IPS-18c (cell line): ENCODE measurements around the gene NPAS3.

Experiments
- H3K4me3 ChIP-seq: 2 replicates; pipeline ENCODE4 v1.7.0; 2013; ENCODE audit warnings: low read depth, mild to moderate bottlenecking, low read length, moderate library complexity; ENCODE audit not compliant: insufficient read depth
- H3K9me3 ChIP-seq: one replicate; pipeline ENCODE4 v1.6.1; 2013; ENCODE audit warnings: mild to moderate bottlenecking, low read length, moderate library complexity; ENCODE audit not compliant: control insufficient read depth, insufficient read depth

NPAS3 gene

DNA sequence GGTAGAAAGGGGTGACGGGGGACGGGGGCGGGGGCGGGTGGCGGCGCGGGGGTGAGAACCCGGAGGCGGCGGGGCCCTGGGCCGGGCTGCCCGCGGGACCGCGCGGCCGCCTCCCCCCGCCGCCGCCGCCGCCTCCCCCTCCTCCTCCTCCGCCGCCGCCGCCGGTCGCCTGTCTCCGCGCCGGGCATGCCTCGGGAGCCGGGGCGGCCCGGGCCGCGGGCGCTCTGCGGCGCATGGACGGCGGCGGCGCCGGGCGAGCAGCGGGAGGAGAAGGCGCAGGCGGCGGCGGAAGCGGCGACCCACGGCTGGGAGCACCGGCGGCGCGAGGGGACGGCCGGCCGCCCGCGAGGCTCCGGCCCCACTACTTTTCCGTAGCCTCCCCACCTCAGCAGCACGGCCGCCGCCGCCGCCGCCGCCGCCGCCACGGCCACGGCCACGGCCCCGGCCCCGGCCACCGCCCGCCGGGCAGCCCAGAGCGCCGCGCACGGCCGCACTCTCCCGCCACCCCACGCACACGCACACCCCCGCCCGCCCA is at the start of gene NPAS3:
TSS of gene NPAS3 (plus strand) at position 161 of the 535 bp plus-strand sequence.
- H3K4me3 ChIP-seq, result peak within 1 kb of the TSS; percentile 51

DNA sequence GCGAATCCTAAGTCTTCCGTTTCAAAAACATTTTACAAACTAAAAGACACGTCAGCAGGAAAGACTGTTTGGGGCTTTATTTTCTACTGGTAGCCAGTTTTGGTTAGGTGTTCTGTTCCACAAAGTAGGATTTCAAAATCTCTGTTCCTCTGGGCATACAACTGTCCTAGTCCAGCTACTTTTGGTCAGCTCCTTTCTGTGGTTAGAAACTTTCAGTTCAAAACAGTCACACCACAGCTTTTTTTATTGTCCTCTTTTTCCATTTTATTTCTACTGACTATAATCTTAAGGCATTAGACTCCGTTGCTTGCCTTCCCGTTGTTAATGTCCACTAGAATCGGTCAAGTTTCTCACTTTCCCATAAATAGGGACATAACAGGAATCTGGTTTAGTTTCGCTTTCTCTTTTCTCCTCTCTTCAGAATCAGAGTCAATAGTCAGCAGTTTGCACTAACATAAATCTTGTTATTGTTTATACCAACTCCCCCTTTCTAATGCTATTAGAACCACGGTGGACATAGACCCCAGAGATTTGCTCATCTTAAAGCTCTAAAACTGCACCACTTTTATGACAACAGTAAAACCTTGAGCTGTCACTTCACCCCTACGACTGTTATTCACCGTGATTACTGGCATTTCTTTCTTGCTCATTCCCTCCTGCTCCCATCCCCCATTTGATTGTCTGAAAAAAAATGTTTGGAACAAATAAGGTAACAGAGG is 41.5 kb upstream of the NPAS3 start:
- no peaks in the 10 kb centered on the region for H3K9me3 ChIP-seq
- H3K4me3 ChIP-seq, result no peak overlapping the region

More for the DNA sequence above, at the start of gene NPAS3:
- H3K9me3 ChIP-seq, result no peaks in the 10 kb centered on the region

GRCh38 chr14:32897698-32898064 is 41.0 kb upstream of the NPAS3 start:
- H3K4me3 ChIP-seq, result no peak overlapping the region

DNA sequence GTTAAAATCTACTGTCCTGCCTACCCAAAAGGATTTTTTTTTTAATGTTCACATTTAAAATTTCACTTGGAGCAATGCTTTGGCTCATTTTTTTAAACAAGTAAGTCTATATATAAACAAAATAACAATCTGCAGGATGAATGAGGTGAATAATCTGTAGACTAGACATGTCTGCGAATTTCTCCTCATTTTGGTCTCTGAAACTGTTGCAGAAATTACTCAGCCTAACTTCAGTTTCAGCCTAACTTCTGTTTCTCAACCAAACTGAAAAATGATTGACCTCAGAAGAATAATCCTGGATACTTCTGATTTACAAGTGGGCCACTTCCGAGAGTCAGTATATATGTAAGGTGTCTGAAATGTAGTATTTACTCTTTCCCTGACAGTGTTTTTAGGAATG is 39.8 kb upstream of the NPAS3 start:
- Histone ChIP-seq H3K9me3 (no peaks in the 10 kb centered on the region), H3K4me3 (no peak overlapping the region)

More at GRCh38 chr14:32897698-32898064, 41.0 kb upstream of the NPAS3 start:
- H3K9me3 ChIP-seq, result no peaks in the 10 kb centered on the region

DNA sequence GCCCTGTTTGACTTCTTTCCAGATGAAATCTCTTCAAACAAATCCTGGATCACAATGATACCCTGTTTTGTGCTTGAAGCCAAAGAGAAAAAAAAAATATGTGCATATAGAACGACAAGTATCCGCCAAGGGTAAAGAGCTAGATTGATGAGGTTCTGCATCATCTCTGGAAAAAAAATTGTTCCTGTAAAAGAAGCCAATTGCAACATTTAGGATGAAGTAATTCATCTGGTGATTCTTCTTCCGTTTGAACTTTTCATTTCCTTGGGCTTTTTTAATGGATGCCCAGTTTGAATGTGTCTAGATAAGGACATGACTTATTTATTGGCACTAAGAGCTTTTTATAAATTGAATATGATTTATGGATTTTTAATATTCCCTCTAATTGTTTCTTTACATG is 38.1 kb upstream of the NPAS3 start:
- Histone ChIP-seq H3K4me3 (no peak overlapping the region), H3K9me3 (no peaks in the 10 kb centered on the region)

GRCh38 chr14:32905013-32905412 is 33.7 kb upstream of the NPAS3 start:
- Histone ChIP-seq H3K9me3 (no peaks in the 10 kb centered on the region), H3K4me3 (no peak overlapping the region)

DNA sequence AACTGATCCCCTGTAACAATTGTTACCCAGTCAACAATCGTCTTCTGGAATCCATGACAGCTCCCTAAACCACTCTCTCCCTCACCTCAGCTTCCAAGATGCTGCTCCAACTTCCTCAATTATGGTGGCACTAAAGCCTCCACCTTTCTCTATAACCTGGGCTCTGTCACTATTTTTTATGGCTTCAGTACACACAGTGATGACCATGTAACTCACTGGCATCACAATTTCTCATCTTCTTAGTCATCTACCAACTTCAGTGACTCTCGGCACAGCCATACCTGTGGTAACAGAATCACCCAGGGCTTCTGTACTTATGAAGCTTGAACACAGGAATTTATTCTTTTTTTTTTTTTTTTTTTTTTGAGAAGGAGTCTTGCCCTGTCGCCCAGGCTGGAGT is 32.0 kb upstream of the NPAS3 start:
- Histone ChIP-seq H3K9me3 (no peaks in the 10 kb centered on the region), H3K4me3 (no peak overlapping the region)

GRCh38 chr14:32908196-32909084 is 30.2 kb upstream of the NPAS3 start:
- no peaks in the 10 kb centered on the region for H3K9me3 ChIP-seq
- H3K4me3 ChIP-seq, result no peak overlapping the region

DNA sequence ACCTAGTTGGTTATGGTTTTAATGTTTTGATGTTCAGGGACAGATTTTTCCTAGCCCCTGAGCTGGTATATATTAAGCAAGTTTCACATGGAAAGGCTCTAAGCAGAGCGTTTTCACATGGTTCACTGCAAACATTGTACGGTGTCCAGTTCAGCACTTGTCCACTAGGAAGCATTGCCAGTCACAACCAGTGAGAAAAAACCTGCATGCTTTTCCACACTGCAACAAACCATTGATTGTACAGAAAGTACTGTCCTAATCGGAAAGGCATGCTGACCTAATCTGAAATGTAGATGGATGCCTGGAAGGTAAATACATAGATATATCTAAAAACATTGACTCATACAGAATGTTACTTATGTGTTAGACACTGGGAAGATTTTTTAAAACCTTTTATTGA is 25.0 kb upstream of the NPAS3 start:
- Histone ChIP-seq H3K9me3 (no peaks in the 10 kb centered on the region), H3K4me3 (no peak overlapping the region)

DNA sequence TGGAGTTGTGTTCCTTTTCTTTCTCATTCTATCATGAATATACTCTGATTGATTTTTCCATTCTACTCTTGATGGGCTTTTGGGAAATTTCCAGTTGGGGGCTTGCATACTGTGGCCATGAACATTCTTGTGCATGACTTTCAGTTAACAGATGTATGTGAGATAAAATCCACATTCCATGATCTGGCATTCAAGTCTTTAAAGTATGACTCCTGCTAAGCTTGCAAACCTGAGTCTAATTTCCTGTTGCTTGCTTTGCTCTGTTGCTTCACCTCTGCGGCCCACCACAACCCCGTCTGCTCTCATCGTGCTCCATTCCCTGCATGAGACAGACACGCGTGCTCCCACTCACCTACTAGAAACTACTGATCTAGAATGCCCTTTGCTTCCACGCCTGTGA is 24.3 kb upstream of the NPAS3 start:
- no peak overlapping the region for H3K4me3 ChIP-seq
- no peaks in the 10 kb centered on the region for H3K9me3 ChIP-seq

- no peak overlapping the region for H3K4me3 ChIP-seq
- no peaks in the 10 kb centered on the region for H3K9me3 ChIP-seq
Measured at GRCh38 chr14:32920696-32921276, 17.9 kb upstream of the NPAS3 start.

DNA sequence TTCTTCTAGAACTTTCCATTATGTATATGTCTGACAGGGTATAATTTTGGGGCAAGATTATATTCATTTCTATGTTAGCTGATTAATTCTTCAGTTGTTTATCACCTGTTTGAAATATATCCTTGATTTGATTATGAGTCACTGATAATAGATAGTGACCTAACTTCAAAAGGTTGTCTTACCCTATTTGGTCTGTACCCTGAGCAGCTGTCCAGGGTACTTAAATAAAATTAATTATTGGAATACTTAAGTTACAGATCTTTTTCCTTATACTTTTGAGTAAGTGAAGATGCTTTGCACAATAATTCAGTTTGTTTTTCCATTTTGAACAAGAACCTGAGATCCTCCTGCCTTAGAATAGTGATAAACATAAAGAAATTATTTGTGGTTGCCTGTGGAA is 13.2 kb upstream of the NPAS3 start:
- H3K4me3 ChIP-seq, result no peak overlapping the region
- no peaks in the 10 kb centered on the region for H3K9me3 ChIP-seq

DNA sequence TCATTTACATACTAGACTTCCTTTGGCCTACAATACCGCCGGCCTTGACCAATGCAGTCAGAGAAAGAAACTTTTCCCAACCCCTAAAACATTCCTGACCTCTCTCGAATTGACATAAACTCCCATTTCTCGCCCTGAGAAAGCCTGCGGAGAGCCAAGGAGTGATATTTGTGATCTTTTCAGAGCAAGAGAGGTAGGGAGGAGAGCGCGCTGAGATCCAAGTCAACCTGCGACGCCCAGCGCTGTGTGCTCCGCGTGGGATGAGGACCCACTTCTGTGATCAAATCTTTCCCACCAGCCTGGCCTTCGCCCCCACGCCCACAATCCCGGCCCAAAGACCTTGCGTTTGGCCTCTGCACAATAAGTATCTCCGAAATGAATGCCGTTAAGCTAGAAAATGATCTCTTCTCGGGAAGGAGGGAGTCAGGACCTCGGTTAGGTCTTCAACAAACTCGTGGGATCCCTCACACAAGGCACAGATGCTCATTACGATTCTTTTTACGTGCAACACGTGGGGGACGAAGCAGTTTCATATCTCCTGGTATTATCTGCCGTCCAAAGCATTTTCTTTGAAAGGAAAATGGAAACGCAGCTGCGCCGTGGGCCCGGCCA is 6.3 kb upstream of the NPAS3 start:
- peak overlapping the region; percentile 61 for H3K4me3 ChIP-seq

DNA sequence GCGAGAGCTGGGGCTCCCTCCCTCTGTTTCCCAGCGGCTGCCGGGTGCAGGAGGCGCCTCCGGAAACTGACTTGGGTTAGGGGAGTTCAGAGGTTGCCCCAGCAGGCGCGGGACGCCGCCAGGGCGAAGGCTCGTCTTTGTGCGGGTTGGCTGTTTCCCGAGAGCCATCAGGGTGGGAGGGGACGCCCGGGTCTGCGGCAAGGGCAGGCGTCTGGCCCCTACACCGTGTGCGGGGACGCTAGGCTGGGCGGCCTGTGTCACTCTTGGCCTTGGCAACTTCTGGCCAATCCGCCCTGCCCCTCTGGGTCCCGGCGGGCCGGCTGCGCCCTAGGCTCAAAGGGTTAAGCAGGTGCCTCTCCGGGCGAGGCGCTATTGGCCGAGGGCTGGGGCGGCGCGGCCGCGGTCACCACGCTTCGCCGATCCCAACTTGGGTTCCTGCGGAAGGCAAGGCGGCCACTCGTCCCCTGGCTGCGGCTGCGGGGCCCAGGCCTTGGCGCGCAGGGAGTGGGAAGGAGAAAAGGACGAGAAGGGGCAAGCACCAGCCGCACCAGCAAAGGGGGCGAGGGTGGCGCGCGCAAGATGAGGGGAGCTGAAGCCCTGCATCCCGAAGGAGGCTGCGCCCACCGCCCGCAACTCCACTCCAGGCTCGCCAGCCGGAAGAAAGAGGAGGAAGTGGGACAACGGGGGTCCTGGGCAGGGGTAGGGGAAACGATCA is 5.6 kb upstream of the NPAS3 start:
- peak overlapping the region; percentile 61 for H3K4me3 ChIP-seq
- H3K9me3 ChIP-seq, result no peaks in the 10 kb centered on the region

More for the DNA sequence above, 6.3 kb upstream of the NPAS3 start:
- no peaks in the 10 kb centered on the region for H3K9me3 ChIP-seq

DNA sequence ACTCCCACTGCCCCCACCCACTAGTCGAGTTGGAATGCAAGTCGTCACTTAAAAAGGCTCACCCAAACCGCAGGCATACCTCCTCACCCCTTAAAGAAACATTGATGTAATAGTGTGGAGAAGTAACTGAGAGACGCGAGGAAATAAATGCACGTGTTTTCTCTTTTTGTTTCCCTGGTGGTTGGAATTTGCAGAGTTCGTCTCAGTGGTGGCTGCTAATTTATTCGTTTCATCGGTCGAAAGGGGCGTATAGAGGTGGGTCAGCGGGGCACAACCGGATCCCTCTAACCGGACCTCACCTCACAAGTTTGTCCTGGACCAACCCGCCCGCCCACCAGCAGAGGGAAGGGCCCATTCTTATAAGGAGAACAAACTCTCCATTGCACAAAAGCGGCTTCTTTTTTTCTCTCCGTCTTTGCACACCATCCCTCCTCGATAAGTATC is 5.0 kb upstream of the NPAS3 start:
- Histone ChIP-seq H3K9me3 (no peaks in the 10 kb centered on the region), H3K4me3 (peak overlapping the region; percentile 61)

DNA sequence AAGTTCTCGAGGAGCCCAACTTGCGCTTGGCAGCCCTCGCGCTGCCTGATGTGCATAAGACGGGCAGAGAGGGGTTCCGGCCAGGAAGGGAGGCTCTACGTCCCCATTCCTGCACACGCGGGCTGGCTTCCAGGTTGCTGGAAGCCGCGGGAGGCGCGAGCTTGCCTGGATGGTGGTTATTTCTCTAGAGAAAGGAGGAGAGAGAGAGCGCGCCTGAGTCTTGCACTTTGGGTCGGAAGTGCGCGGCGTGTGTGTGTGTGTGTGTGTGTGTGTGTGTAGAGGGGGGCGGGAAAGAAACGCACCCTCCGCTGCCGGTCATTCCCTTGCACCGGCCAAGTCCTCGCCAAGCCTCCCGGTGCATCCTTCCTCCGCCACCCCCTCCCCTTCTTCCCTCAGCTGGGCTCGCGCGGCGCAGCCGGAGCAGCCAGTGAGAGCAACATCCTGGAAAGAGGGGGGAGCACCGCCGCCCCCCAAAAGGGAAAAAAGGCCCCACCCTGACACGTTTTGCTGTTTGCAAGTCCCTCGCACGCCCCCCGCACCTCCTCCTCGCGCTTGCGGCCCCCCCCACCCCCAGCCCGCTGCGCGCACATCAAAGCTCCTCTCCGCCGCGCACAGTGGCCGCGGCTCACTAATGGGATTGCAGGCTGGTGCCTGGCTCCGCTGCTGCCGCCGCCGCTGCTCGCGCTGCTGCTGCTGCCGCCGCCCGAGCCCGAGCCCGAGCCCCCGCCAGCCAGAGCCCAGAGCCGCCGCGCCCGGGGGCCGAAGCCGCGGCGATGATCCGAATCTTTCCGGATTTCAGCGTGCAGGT is 4.4 kb upstream of the NPAS3 start:
- Histone ChIP-seq H3K9me3 (no peaks in the 10 kb centered on the region), H3K4me3 (peak overlapping the region; percentile 61)
